IMR-90 (cell line): ENCODE data around the gene KCNN4. TPM values are rescaled to one million over a fixed set of nuclear protein-coding genes. Genes with fewer than 3 reads are reported as not detected.

Experiments used
- ATAC-seq: fragments of 200-7000 bp; cut with Tn5 transposase; 2 replicates; pipeline ENCODE4 v1.9.1; 2020; ENCODE audit warnings: low read depth, mild to moderate bottlenecking, moderate library complexity
- BruUV-seq: library from RNA; stranded (reverse); fragments of 400-500 nt; replicated peaks from 2 replicates; lab custom pipeline; 2021; lab: Mats Ljungman, UMichigan
- CTCF ChIA-PET: fragments of 300-600 bp; formaldehyde crosslinking; extraction: SDS; loops from one replicate; lab custom pipeline; 2021; ENCODE audit warnings: antibody characterized with exemption; lab: Yijun Ruan, JAX
- POLR2A ChIA-PET: fragments of 300-600 bp; sonication (Branson Sonifier 250); formaldehyde crosslinking; loops from one replicate; lab custom pipeline; 2022; ENCODE audit warnings: antibody characterized with exemption; ENCODE audit not compliant: unreplicated experiment; lab: Charles Lee
- DNase-seq: peaks from one replicate; pipeline ENCODE4 v3.0.0; 2013
- H2AFZ ChIP-seq: replicated peaks from 2 replicates; pipeline ENCODE3; 2013; ENCODE audit warnings: low read length, mild to moderate bottlenecking; ENCODE audit not compliant: poor library complexity
- H2AK5ac ChIP-seq: 2 replicates; pipeline ENCODE4 v1.6.1; 2013; ENCODE audit warnings: low read depth, low read length, inconsistent platforms
- H2AK9ac ChIP-seq: replicated peaks from 2 replicates; pipeline ENCODE3; 2013; ENCODE audit warnings: mild to moderate bottlenecking, low read depth, low read length, moderate library complexity; ENCODE audit not compliant: poor library complexity
- H2BK120ac ChIP-seq: 2 replicates; pipeline ENCODE4 v1.6.1; 2013; ENCODE audit warnings: low read depth, low read length, inconsistent platforms
- H2BK15ac ChIP-seq: 3 replicates; pipeline ENCODE4 v1.6.1; 2013; ENCODE audit warnings: low read depth, low read length, inconsistent platforms
- H2BK20ac ChIP-seq: 2 replicates; pipeline ENCODE4 v1.6.1; 2013; ENCODE audit warnings: low read depth, mild to moderate bottlenecking, inconsistent platforms, low read length, moderate library complexity
- H2BK5ac ChIP-seq: 2 replicates; pipeline ENCODE4 v1.6.1; 2013; ENCODE audit warnings: mild to moderate bottlenecking, low read depth, low read length, inconsistent platforms; ENCODE audit not compliant: poor library complexity, severe bottlenecking
- H3K14ac ChIP-seq: replicated peaks from 2 replicates; pipeline ENCODE4 v1.6.1; 2013; ENCODE audit warnings: low read depth, low read length, inconsistent platforms
- H3K18ac ChIP-seq: 2 replicates; pipeline ENCODE4 v1.6.1; 2013; ENCODE audit warnings: low read depth, low read length, control low read depth
- H3K23ac ChIP-seq: 2 replicates; pipeline ENCODE4 v1.6.1; 2013; ENCODE audit warnings: low read depth, low read length, inconsistent platforms
- H3K27ac ChIP-seq: 2 replicates; pipeline ENCODE4 v1.5.1; 2013; ENCODE audit warnings: mild to moderate bottlenecking, control low read depth, low read length; ENCODE audit not compliant: insufficient read depth
- H3K27me3 ChIP-seq: 2 replicates; pipeline ENCODE4 v1.6.1; 2013; ENCODE audit warnings: low read length; ENCODE audit not compliant: control insufficient read depth, insufficient read depth
- H3K36me3 ChIP-seq: 2 replicates; pipeline ENCODE4 v1.6.1; 2013; ENCODE audit warnings: low read length, mixed read lengths; ENCODE audit not compliant: control insufficient read depth, insufficient read depth
- H3K4ac ChIP-seq: 2 replicates; pipeline ENCODE4 v1.6.1; 2013; ENCODE audit warnings: low read depth, low read length, inconsistent platforms
- H3K4me1 ChIP-seq: 2 replicates; pipeline ENCODE4 v1.6.1; 2013; ENCODE audit warnings: low read length, mixed read lengths; ENCODE audit not compliant: control insufficient read depth, insufficient read depth
- H3K4me2 ChIP-seq: 2 replicates; pipeline ENCODE4 v1.6.1; 2013; ENCODE audit warnings: low read depth, mild to moderate bottlenecking, control low read depth, low read length, moderate library complexity
- H3K4me3 ChIP-seq: 2 replicates; pipeline ENCODE4 v1.5.1; 2013; ENCODE audit warnings: low read depth, mild to moderate bottlenecking, control low read depth, low read length, moderate library complexity; ENCODE audit not compliant: insufficient read depth
- H3K56ac ChIP-seq: 2 replicates; pipeline ENCODE4 v1.6.1; 2013; ENCODE audit warnings: low read length, inconsistent platforms; ENCODE audit not compliant: insufficient read depth; ENCODE audit errors: extremely low read depth
- H3K79me1 ChIP-seq, 2 experiments: 2 replicates each; pipeline ENCODE4 v1.6.1; 2013; ENCODE audit warnings: low read length in 2 of 2, inconsistent platforms in 1 of 2, low read depth in 1 of 2
- H3K9ac ChIP-seq: 2 replicates; pipeline ENCODE4 v1.6.1; 2013; ENCODE audit warnings: low read depth, low read length, control low read depth
- H3K9me1 ChIP-seq: 2 replicates; pipeline ENCODE4 v1.6.1; 2013; ENCODE audit warnings: low read length, inconsistent platforms; ENCODE audit not compliant: insufficient read depth
- H3K9me3 ChIP-seq: 2 replicates; pipeline ENCODE4 v1.6.1; 2013; ENCODE audit warnings: low read length; ENCODE audit not compliant: control insufficient read depth, insufficient read depth
- H4K20me1 ChIP-seq: 2 replicates; pipeline ENCODE4 v1.6.1; 2013; ENCODE audit warnings: low read length, inconsistent platforms; ENCODE audit not compliant: insufficient read depth
- H4K5ac ChIP-seq: 2 replicates; pipeline ENCODE4 v1.6.1; 2013; ENCODE audit warnings: mild to moderate bottlenecking, low read depth, low read length, control low read depth
- H4K8ac ChIP-seq, 2 experiments: 2 replicates each; pipeline ENCODE4 v1.6.1; 2013; ENCODE audit warnings: low read depth in 2 of 2, low read length in 2 of 2, control low read depth in 1 of 2, inconsistent platforms in 1 of 2
- H4K91ac ChIP-seq: 2 replicates; pipeline ENCODE4 v1.6.1; 2013; ENCODE audit warnings: low read depth, low read length, inconsistent platforms; ENCODE audit not compliant: insufficient read depth
- CEBPB ChIP-seq: IDR thresholded peaks from 2 replicates; pipeline ENCODE4 v1.6.1; 2012; ENCODE audit warnings: low read depth, low read length, improper control_type of control experiment
- CHD1 ChIP-seq: IDR thresholded peaks from 2 replicates; pipeline ENCODE4 v1.6.1; 2012; ENCODE audit warnings: low read depth, low read length, improper control_type of control experiment
- ELK1 ChIP-seq: fragments of 150-350 bp; IDR thresholded peaks from 2 replicates; pipeline ENCODE4 v1.6.1; 2016; ENCODE audit warnings: low read depth, mild to moderate bottlenecking, low read length, moderate library complexity, borderline replicate concordance
- FOS ChIP-seq: fragments of 150-350 bp; IDR thresholded peaks from 2 replicates; pipeline ENCODE4 v1.6.1; 2016; ENCODE audit warnings: low read depth, low read length
- MAFK ChIP-seq: IDR thresholded peaks from 2 replicates; pipeline ENCODE4 v1.6.1; 2012; ENCODE audit warnings: low read depth, low read length, improper control_type of control experiment
- MXI1 ChIP-seq: IDR thresholded peaks from 2 replicates; pipeline ENCODE4 v1.6.1; 2012; ENCODE audit warnings: low read depth, mild to moderate bottlenecking, low read length, moderate library complexity, borderline replicate concordance
- NFE2L2 ChIP-seq: fragments of 150-350 bp; IDR thresholded peaks from 2 replicates; pipeline ENCODE4 v1.6.1; 2016; ENCODE audit warnings: low read depth, mild to moderate bottlenecking, low read length
- POLR2A ChIP-seq: IDR thresholded peaks from 2 replicates; pipeline ENCODE4 v1.6.1; 2012; ENCODE audit warnings: mild to moderate bottlenecking, low read depth, low read length
- SMC3 ChIP-seq: fragments of 150-350 bp; IDR thresholded peaks from 2 replicates; pipeline ENCODE4 v1.6.1; 2016; ENCODE audit warnings: low read depth, mild to moderate bottlenecking, antibody characterized with exemption, low read length, moderate library complexity
- USF2 ChIP-seq: fragments of 150-350 bp; IDR thresholded peaks from 2 replicates; pipeline ENCODE4 v1.6.1; 2017; ENCODE audit warnings: mild to moderate bottlenecking, antibody characterized with exemption, low read length, low read depth
- WGBS, 2 experiments: methylation state at CpG; one replicate each; pipeline versions ENCODE4 v1.1.5 to v1.1.7; 2013; ENCODE audit warnings: missing lambda C conversion rate in 2 of 2; ENCODE audit not compliant: insufficient read length in 1 of 2; ENCODE audit errors: extremely low coverage in 2 of 2; 5-methylcytosine and 5-hydroxymethylcytosine counted together
- dilution Hi-C: fragments of 300-500 bp; cut with HindIII; formaldehyde crosslinking; loops from one replicate; pipeline ENCODE4 v1.14.3; 2018; ENCODE audit warnings: low sequenced_read_pairs; ENCODE audit not compliant: unreplicated experiment
- in situ Hi-C: fragments of 300-500 bp; cut with MboI; formaldehyde crosslinking; loops from 3 replicates; pipeline ENCODE4 v1.14.3; 2019; ENCODE audit warnings: low sequenced_read_pairs, inconsistent platforms, mixed read lengths
- intact Hi-C: fragments of 100-400 bp; cut with micrococcal nuclease; formaldehyde crosslinking; loops from 2 replicates; pipeline ENCODE4 v1.10.0; 2022
- polyA plus RNA-seq, 3 experiments: library from polyadenylated mRNA; depleted of rRNA; stranded (reverse); fragments of >200 nt; gene quantifications; 2 replicates each; pipeline ENCODE4 v1.2.3, GENCODE V29; 2012; ENCODE audit warnings: low replicate concordance in 1 of 3
- total RNA-seq: library from RNA; depleted of rRNA; stranded (reverse); fragments of >200 nt; gene quantifications from 2 replicates; pipeline ENCODE4 v1.2.3, GENCODE V29; 2012

KCNN4 gene
- total and polyA plus RNA-seq, 2 of the 4 experiments (the other 2 are of a cell fraction), result 0.54 to 0.99 TPM

- Histone ChIP-seq H3K27ac (no peak overlapping the region), H3K27me3 (no peaks in the 10 kb centered on the region), H3K9me1 (no peaks in the 10 kb centered on the region; the same call in 1 of the 2 replicates), H3K14ac (no peak overlapping the region), H4K5ac (no peak overlapping the region), H2AK5ac (no peak overlapping the region), H4K20me1 (peaks cover 4% of the 10 kb centered on the region; the same call in 1 of the 2 replicates), H2BK5ac (no peak overlapping the region), H3K4me1 (peaks cover 4% of the 10 kb centered on the region; the same call in 1 of the 2 replicates), H4K91ac (no peak overlapping the region), H2AFZ (no peak overlapping the region), H3K36me3 (peaks cover 55% of the 10 kb centered on the region), H3K18ac (no peak overlapping the region), H3K9ac (no peak overlapping the region), H2BK120ac (no peak overlapping the region), H3K79me1 (peaks cover 0 to 16% of the 10 kb centered on the region in 2 experiments; a peak in 3 of 4 replicates), H3K9me3 (no peaks in the 10 kb centered on the region), H4K8ac (no peak overlapping the region), H2BK20ac (no peak overlapping the region), H3K4ac (no peak overlapping the region), H2BK15ac (no peak overlapping the region), H3K4me2 (no peak overlapping the region), H3K56ac (no peak overlapping the region), H3K23ac (no peak overlapping the region), H3K4me3 (no peak overlapping the region), H2AK9ac (peak overlapping the region; percentile 33)
- dilution Hi-C loops (no loop called here), in situ Hi-C loops (no loop called here), intact Hi-C loops (no loop called here)
- 91% methylated on average over 4 of the region's 10 CpGs; no CpG with 5 or more reads in 1 of the 2 experiments for WGBS, 2 experiments
- DNase-seq (no peak), ATAC-seq (no peak)
- CTCF ChIA-PET, result no interaction called here
- no TSS peak for BruUV-seq
- TF ChIP-seq FOS (no peak), SMC3 (no peak), USF2 (no peak), POLR2A (no peak), MXI1 (no peak), ELK1 (no peak), MAFK (no peak), CEBPB (no peak), NFE2L2 (no peak), CHD1 (no peak)
- POLR2A ChIA-PET, result no interaction called here
Observed at GRCh38 chr19:43741075-43741825, 39.5 kb downstream of the KCNN4 start.
